Measurements from ENCODE around the gene GDAP2.

Gene GDAP2

GRCh38 chr1:117821774-117822482 is 107.5 kb downstream of the GDAP2 start:
- Histone ChIP-seq H3K27me3 (ENCODE audit: control insufficient read depth, insufficient read depth, low read length) (no peaks in the 10 kb centered on the region), H3K36me3 (ENCODE audit: control insufficient read depth, insufficient read depth, low read length) (no peaks in the 10 kb centered on the region), H3K27ac (ENCODE audit: low read depth, low read length) (no peak overlapping the region), H3K4me3 (ENCODE audit: low read depth, low read length) (no peak overlapping the region), H3K9ac (ENCODE audit: low read length) (no peak overlapping the region), H3K9me3 (ENCODE audit: control insufficient read depth, insufficient read depth, low read depth, low read length) (peaks cover 12% of the 10 kb centered on the region), H3K4me1 (ENCODE audit: control insufficient read depth, insufficient read depth, low read length) (no peaks in the 10 kb centered on the region)

- Histone ChIP-seq H3K27ac (ENCODE audit: low read depth, low read length) (no peak overlapping the region), H3K4me1 (ENCODE audit: control insufficient read depth, insufficient read depth, low read length) (no peaks in the 10 kb centered on the region), H3K27me3 (ENCODE audit: control insufficient read depth, insufficient read depth, low read length) (no peaks in the 10 kb centered on the region), H3K9me3 (ENCODE audit: control insufficient read depth, insufficient read depth, low read depth, low read length) (peaks cover 12% of the 10 kb centered on the region), H3K9ac (ENCODE audit: low read length) (no peak overlapping the region), H3K36me3 (ENCODE audit: control insufficient read depth, insufficient read depth, low read length) (no peaks in the 10 kb centered on the region), H3K4me3 (ENCODE audit: low read depth, low read length) (no peak overlapping the region)
These were observed 108.1 kb downstream of the GDAP2 start for GRCh38 chr1:117821382-117821755.

GRCh38 chr1:117820694-117821381 is 108.6 kb downstream of the GDAP2 start:
- H3K27ac ChIP-seq (ENCODE audit: low read depth, low read length), result no peak overlapping the region
- H3K4me1 ChIP-seq (ENCODE audit: control insufficient read depth, insufficient read depth, low read length), result peaks cover 4% of the 10 kb centered on the region; the same call in 1 of the 2 replicates
- no peak overlapping the region for H3K9ac ChIP-seq (ENCODE audit: low read length)
- no peaks in the 10 kb centered on the region for H3K27me3 ChIP-seq (ENCODE audit: control insufficient read depth, insufficient read depth, low read length)
- no peaks in the 10 kb centered on the region for H3K36me3 ChIP-seq (ENCODE audit: control insufficient read depth, insufficient read depth, low read length)
- H3K4me3 ChIP-seq (ENCODE audit: low read depth, low read length), result no peak overlapping the region
- H3K9me3 ChIP-seq (ENCODE audit: control insufficient read depth, insufficient read depth, low read depth, low read length), result peaks cover 12% of the 10 kb centered on the region

DNA sequence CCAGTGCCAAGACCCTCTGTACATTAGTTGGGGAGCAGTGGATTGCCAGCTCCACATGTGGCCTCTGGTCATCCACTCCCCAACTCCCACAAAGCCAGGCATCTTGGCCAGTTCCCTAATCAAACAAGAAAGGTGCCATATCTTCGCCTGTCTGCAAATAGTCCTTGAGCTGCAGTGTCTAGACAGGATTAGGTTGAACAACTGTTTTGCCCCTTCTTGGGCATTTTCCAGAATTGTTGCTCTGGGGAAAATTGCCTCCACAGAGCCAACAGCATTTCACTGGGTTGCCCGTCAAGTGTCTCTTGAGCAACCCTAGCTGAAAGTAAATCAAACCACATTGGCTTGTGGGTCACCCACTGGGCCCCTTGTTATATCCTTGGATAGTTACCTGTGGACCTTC is 109.3 kb downstream of the GDAP2 start:
- H3K4me3 ChIP-seq (ENCODE audit: low read depth, low read length), result no peak overlapping the region
- H3K36me3 ChIP-seq (ENCODE audit: control insufficient read depth, insufficient read depth, low read length), result no peaks in the 10 kb centered on the region
- H3K27ac ChIP-seq (ENCODE audit: low read depth, low read length), result no peak overlapping the region
- no peak overlapping the region for H3K9ac ChIP-seq (ENCODE audit: low read length)
- H3K27me3 ChIP-seq (ENCODE audit: control insufficient read depth, insufficient read depth, low read length), result no peaks in the 10 kb centered on the region
- H3K4me1 ChIP-seq (ENCODE audit: control insufficient read depth, insufficient read depth, low read length), result peaks cover 8% of the 10 kb centered on the region; the same call in 1 of the 2 replicates
- peaks cover 12% of the 10 kb centered on the region for H3K9me3 ChIP-seq (ENCODE audit: control insufficient read depth, insufficient read depth, low read depth, low read length)

- no peaks in the 10 kb centered on the region for H3K36me3 ChIP-seq (ENCODE audit: control insufficient read depth, insufficient read depth, low read length)
- no peak overlapping the region for H3K9ac ChIP-seq (ENCODE audit: low read length)
- no peaks in the 10 kb centered on the region for H3K27me3 ChIP-seq (ENCODE audit: control insufficient read depth, insufficient read depth, low read length)
- H3K27ac ChIP-seq (ENCODE audit: low read depth, low read length), result no peak overlapping the region
- peaks cover 8% of the 10 kb centered on the region; the same call in 1 of the 2 replicates for H3K4me1 ChIP-seq (ENCODE audit: control insufficient read depth, insufficient read depth, low read length)
- peaks cover 12% of the 10 kb centered on the region for H3K9me3 ChIP-seq (ENCODE audit: control insufficient read depth, insufficient read depth, low read depth, low read length)
- H3K4me3 ChIP-seq (ENCODE audit: low read depth, low read length), result no peak overlapping the region
These were observed 110.1 kb downstream of the GDAP2 start for GRCh38 chr1:117819301-117819700.

GRCh38 chr1:117818456-117818855 is 111.0 kb downstream of the GDAP2 start:
- Histone ChIP-seq H3K36me3 (ENCODE audit: control insufficient read depth, insufficient read depth, low read length) (no peaks in the 10 kb centered on the region), H3K9me3 (ENCODE audit: control insufficient read depth, insufficient read depth, low read depth, low read length) (peaks cover 12% of the 10 kb centered on the region), H3K27me3 (ENCODE audit: control insufficient read depth, insufficient read depth, low read length) (no peaks in the 10 kb centered on the region), H3K27ac (ENCODE audit: low read depth, low read length) (no peak overlapping the region), H3K4me1 (ENCODE audit: control insufficient read depth, insufficient read depth, low read length) (peaks cover 8% of the 10 kb centered on the region; the same call in 1 of the 2 replicates), H3K4me3 (ENCODE audit: low read depth, low read length) (no peak overlapping the region), H3K9ac (ENCODE audit: low read length) (no peak overlapping the region)

- H3K9ac ChIP-seq (ENCODE audit: low read length), result no peak overlapping the region
- H3K4me3 ChIP-seq (ENCODE audit: low read depth, low read length), result no peak overlapping the region
- no peaks in the 10 kb centered on the region for H3K36me3 ChIP-seq (ENCODE audit: control insufficient read depth, insufficient read depth, low read length)
These were observed 111.8 kb downstream of the GDAP2 start for GRCh38 chr1:117817629-117818028.

GRCh38 chr1:117815926-117816325 is 113.5 kb downstream of the GDAP2 start:
- Histone ChIP-seq H3K27ac (ENCODE audit: low read depth, low read length) (no peak overlapping the region), H3K9me3 (ENCODE audit: control insufficient read depth, insufficient read depth, low read depth, low read length) (no peaks in the 10 kb centered on the region; the same call in 1 of the 2 replicates), H3K27me3 (ENCODE audit: control insufficient read depth, insufficient read depth, low read length) (no peaks in the 10 kb centered on the region), H3K36me3 (ENCODE audit: control insufficient read depth, insufficient read depth, low read length) (no peaks in the 10 kb centered on the region), H3K4me1 (ENCODE audit: control insufficient read depth, insufficient read depth, low read length) (peaks cover 8% of the 10 kb centered on the region; the same call in 1 of the 2 replicates), H3K4me3 (ENCODE audit: low read depth, low read length) (no peak overlapping the region), H3K9ac (ENCODE audit: low read length) (no peak overlapping the region)

More at GRCh38 chr1:117817629-117818028, 111.8 kb downstream of the GDAP2 start:
- Histone ChIP-seq H3K9me3 (ENCODE audit: control insufficient read depth, insufficient read depth, low read depth, low read length) (peaks cover 10% of the 10 kb centered on the region), H3K27ac (ENCODE audit: low read depth, low read length) (no peak overlapping the region), H3K27me3 (ENCODE audit: control insufficient read depth, insufficient read depth, low read length) (no peaks in the 10 kb centered on the region), H3K4me1 (ENCODE audit: control insufficient read depth, insufficient read depth, low read length) (peaks cover 8% of the 10 kb centered on the region; the same call in 1 of the 2 replicates)

GRCh38 chr1:117814856-117815797 is 114.3 kb downstream of the GDAP2 start:
- no peak overlapping the region for H3K4me3 ChIP-seq (ENCODE audit: low read depth, low read length)
- H3K27ac ChIP-seq (ENCODE audit: low read depth, low read length), result no peak overlapping the region
- no peak overlapping the region for H3K9ac ChIP-seq (ENCODE audit: low read length)
- no peaks in the 10 kb centered on the region for H3K36me3 ChIP-seq (ENCODE audit: control insufficient read depth, insufficient read depth, low read length)
- peaks cover 8% of the 10 kb centered on the region; the same call in 1 of the 2 replicates for H3K4me1 ChIP-seq (ENCODE audit: control insufficient read depth, insufficient read depth, low read length)
- H3K9me3 ChIP-seq (ENCODE audit: control insufficient read depth, insufficient read depth, low read depth, low read length), result no peaks in the 10 kb centered on the region; the same call in 1 of the 2 replicates
- H3K27me3 ChIP-seq (ENCODE audit: control insufficient read depth, insufficient read depth, low read length), result no peaks in the 10 kb centered on the region

All from HUES6 (cell line).